Stimulated activated CD8-positive, alpha-beta memory T cell treated with anti-CD3 and anti-CD28 coated beads, Interleukin-4, amount 100 ng/mL, for 48 hours (primary cell): ENCODE measurements around the gene MEX3A.
A peak's percentile ranks its signal among the peaks of the same experiment; 100 is the strongest.
"Not testable (repeated sequence)": the region's sequence is repeated elsewhere in the genome, so short reads cannot be mapped to it uniquely, and the experiment has no call there.

Source experiments
- DNase-seq: peaks from one replicate; pipeline ENCODE4 v3.0.0-alpha.2; 2020

The MEX3A gene

GRCh38 chr1:156053768-156054499 lies 28.3 kb downstream of the MEX3A start, which contains the start of gene UBQLN4:
Gene UBQLN4, minus strand, starts transcription at chr1:156053798. Its CDS starts 97 bp downstream, at chr1:156053701.
- DNase-seq, result peak; percentile 87

DNA sequence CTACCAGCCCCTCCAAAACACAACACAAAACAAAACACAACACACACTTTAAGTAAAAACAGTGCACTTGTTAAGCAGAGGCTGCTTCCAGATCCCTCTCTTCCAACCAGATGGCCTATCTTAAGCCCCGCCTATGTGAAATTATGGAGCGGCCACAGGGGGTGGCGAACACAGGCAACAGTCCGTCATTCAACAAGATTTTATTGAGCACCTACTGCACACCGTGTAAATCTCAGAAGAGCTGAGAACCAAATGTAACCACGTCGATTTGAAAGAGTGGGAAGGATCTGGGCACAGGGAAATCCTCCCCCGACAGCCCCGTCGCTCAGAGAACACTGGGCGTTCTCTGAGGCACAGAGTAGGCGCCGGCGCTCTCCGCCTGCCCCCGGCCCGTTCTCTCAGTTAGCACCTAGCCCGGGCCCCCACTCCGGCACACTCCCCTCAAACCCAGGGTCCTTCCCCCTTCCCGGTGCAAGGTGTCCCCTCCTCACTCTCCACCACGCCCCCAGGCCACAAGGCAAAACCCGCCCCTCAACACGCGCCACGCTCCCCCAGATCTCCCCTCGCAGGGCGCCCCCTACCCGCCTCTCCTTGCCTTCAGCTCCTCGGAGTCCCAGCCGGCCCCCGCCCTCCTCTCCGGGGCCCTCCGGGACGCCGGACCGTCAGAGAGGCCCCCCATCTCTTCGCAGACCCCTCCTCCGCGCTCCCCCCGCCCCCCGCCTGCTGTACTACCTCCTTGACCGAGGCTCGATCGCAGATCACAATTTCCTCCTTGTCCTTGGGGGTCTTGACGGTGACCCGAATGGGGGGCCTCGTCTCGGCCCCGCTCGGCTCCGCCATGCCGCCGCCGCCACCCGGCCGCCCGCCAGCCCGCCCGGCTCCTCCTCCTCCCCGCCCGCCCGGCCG lies 29.1 kb downstream of the MEX3A start:
- DNase-seq, result peak; percentile 83

GRCh38 chr1:156051011-156051725 lies 31.1 kb downstream of the MEX3A start:
- no peak for DNase-seq

DNA sequence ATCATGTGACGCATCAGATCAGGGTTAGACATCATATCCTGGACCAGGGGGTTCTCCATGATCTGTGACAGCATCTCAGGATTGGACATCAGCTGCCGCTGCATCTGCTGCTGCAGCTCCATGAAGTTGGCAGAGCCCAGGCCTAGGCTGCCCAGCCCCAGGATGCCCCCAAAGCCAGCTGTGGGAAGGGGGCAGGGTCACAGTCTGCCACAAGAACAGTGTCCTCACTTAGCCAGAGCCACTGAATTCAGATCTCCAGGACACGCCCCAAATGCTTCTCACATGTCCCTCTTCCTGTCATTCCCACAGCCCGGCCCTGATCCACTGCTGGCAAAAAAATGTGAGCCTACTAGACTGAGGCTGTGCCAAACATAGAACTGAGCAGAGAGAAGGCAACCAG lies 31.9 kb downstream of the MEX3A start:
- no peak for DNase-seq

GRCh38 chr1:156048663-156049258 lies 33.5 kb downstream of the MEX3A start:
- no peak for DNase-seq

- no peak for DNase-seq
These were observed 37.2 kb downstream of the MEX3A start for GRCh38 chr1:156045076-156045475.

GRCh38 chr1:156042828-156043227 lies 39.4 kb downstream of the MEX3A start:
- no peak for DNase-seq

DNA sequence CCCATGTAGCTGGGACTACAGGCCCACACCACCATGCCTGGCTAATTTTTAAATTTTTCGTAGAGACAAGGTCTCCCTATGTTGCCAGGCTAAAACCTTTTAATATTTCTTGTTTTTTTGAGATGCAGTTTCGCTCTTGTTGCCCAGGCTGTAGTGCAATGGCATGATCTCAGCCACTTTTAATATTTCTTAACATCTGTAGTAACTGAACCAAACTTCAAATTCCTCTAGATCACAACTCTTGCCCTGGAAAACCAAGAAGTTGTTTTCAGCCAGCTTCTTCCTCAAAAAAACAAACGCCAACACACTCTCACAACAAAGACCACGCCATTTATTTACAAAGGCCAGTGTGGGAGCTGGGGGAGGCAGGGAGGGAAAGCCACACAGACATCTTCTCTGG lies 47.3 kb downstream of the MEX3A start:
- not testable (repeated sequence) for DNase-seq

DNA sequence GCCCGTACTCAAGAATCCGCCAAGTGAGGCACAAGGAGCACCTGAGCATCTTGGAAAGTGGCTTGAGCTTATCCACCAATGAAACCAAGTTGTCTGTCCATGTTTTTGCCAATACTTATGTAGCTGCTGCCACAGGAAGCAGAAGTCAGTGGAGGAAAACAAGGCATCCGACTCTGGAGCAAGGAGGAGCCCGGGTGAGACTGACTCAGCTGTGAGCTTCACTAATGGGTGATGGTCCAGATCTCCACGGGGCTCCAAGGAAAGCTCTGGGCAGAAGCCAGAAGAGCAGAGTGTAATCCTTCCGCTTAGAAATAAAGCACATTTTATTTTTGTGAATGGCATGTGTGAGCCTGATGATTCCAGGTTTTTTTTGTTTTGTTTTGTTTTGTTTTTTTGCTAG lies 49.3 kb downstream of the MEX3A start:
- DNase-seq, result no peak

- DNase-seq, result no peak
These were observed 55.7 kb downstream of the MEX3A start for GRCh38 chr1:156026588-156026987.

GRCh38 chr1:156025876-156026275 lies 56.4 kb downstream of the MEX3A start:
- DNase-seq, result peak; percentile 58

DNA sequence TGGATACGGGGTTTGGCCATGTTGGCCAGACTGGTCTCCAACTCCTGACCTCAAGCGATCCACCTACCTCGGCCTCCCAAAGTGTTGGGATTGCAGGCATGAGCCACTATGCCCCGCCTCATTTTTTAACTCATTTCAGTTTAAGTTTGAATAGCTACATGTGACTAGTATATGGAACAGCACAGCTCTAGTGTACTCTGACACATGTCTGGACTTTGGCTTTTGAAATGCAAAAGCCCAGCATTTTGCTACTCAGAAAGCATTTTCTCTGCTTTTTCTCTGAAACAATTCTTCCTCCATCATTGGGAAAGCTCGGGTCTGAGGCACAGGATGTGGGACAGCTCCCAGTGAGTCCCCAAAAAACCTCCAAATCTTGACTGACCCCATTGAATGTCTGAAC lies 57.5 kb downstream of the MEX3A start:
- DNase-seq, result no peak
